K562 (cell line): ENCODE data around the gene SEMA6B. TPM values are rescaled to one million over a fixed set of nuclear protein-coding genes. Genes with fewer than 3 reads are reported as not detected.
A peak's percentile ranks its signal among the peaks of the same experiment; 100 is the strongest.

ENCODE experiments used
- ADNP ChIP-seq: fragments of 200-800 bp; sonication (Bioruptor generic); IDR thresholded peaks from 2 replicates; pipeline ENCODE4 v1.6.1; 2016; ENCODE audit warnings: missing genetic modification characterization, missing compliant biosample characterization
- E2F3 ChIP-seq: fragments of 250-450 bp; sonication (Bioruptor Pico); IDR thresholded peaks from 2 replicates; pipeline ENCODE4 v1.4.0; 2020; ENCODE audit warnings: mild to moderate bottlenecking
- PRMT5 ChIP-seq: sonication (generic); formaldehyde crosslinking; IDR thresholded peaks from 2 replicates; pipeline ENCODE4 v1.5.0; 2020; ENCODE audit warnings: missing genetic modification reagents
- SMAD4 ChIP-seq: fragments of 250-450 bp; sonication (Bioruptor Pico); conservative IDR thresholded peaks from 2 replicates; pipeline ENCODE4 v1.8.0; 2021; ENCODE audit warnings: inconsistent platforms, mild to moderate bottlenecking, moderate library complexity
- SOX6 ChIP-seq: fragments of 450-650 bp; IDR thresholded peaks from 2 replicates; pipeline ENCODE4 v1.6.1; 2014; ENCODE audit warnings: mild to moderate bottlenecking
- TAL1 ChIP-seq: fragments of 450-650 bp; IDR thresholded peaks from 2 replicates; pipeline ENCODE4 v1.6.1; 2016; ENCODE audit warnings: mild to moderate bottlenecking
- polyA plus RNA-seq, 8 experiments: library from polyadenylated mRNA; depleted of rRNA in 4 of 8; stranded (reverse) in 5 of 8; unstranded in 3 of 8; fragments of >200 nt; fragmentation: Nextera tagmentation in 2 of 8; fragmentation: Illumina TruSeq in 1 of 8; extraction: Ambion mirVana in 2 of 8; extraction: Trizol in 1 of 8; gene quantifications; 2 replicates each; pipeline versions ENCODE4 v1.2.1 to v1.2.3, GENCODE V29; 2011 to 2014; ENCODE audit warnings: inconsistent platforms in 1 of 8, missing spikeins in 1 of 8
- total RNA-seq, 7 experiments: library from RNA; depleted of rRNA in 6 of 7; stranded (reverse); fragments of >200 nt in 6 of 7; fragmentation: Illumina TruSeq in 2 of 7; extraction: Trizol in 2 of 7; gene quantifications; 2 replicates each; pipeline versions ENCODE4 v1.2.1 to v1.2.3, GENCODE V29; 2011 to 2021; ENCODE audit warnings: low replicate concordance in 1 of 7
- TF ChIP-seq, protein P1 (sequence below): sonication (generic); formaldehyde crosslinking; IDR thresholded peaks from 2 replicates; pipeline ENCODE4 v1.8.1; 2023; ENCODE audit warnings: mild to moderate bottlenecking, missing genetic modification reagents
- TF ChIP-seq, protein P2 (sequence below): fragments of 250-450 bp; sonication (Bioruptor Pico); IDR thresholded peaks from 2 replicates; pipeline ENCODE4 v1.4.0; 2020; ENCODE audit warnings: borderline replicate concordance
- TF ChIP-seq, protein P3 (sequence below): fragments of 450-650 bp; IDR thresholded peaks from 2 replicates; pipeline ENCODE4 v1.7.0; 2016; ENCODE audit warnings: borderline replicate concordance
- TF ChIP-seq, protein P4 (sequence below): fragments of 250-450 bp; sonication (Bioruptor Pico); IDR thresholded peaks from 2 replicates; pipeline ENCODE4 v1.4.0; 2020
- TF ChIP-seq, protein P5 (sequence below): IDR thresholded peaks from 3 replicates; pipeline ENCODE4 v1.6.1; 2011; ENCODE audit warnings: borderline replicate concordance, mild to moderate bottlenecking, moderate library complexity; ENCODE audit not compliant: insufficient read length; ENCODE audit errors: extremely low read depth
- TF ChIP-seq, protein P6 (sequence below): fragments of 450-650 bp; formaldehyde crosslinking; IDR thresholded peaks from 2 replicates; pipeline ENCODE4 v1.4.0; 2022; ENCODE audit warnings: mild to moderate bottlenecking, moderate library complexity

The SEMA6B gene
- total and polyA plus RNA-seq, 9 of the 15 experiments (the other 6 are each of a cell fraction or from before 2014, with no cell fraction given) = 0.65 to 4.6 (median 2.5) TPM; not detected in 2

DNA sequence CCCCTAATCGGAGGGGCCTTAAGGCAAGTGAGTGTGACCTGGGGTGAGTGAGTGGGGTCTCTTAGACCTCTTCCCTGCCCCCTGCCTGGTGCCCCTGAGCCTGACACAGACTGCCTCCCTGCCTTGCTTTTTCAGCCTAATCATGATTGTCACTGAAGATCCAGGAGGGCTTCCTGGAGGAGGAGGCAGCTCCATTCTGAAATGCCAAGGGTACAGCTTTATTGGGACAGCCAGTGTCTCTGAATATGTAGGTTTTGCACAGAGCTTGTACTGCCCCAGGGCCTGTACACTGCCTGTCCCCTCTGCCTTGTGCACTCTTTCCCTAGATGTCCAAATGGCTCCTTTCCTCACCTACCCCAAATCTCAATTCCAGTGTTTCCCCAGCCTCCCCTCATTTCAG lies 26.1 kb upstream of the SEMA6B start (continued):
- TF ChIP-seq, protein P1, sequence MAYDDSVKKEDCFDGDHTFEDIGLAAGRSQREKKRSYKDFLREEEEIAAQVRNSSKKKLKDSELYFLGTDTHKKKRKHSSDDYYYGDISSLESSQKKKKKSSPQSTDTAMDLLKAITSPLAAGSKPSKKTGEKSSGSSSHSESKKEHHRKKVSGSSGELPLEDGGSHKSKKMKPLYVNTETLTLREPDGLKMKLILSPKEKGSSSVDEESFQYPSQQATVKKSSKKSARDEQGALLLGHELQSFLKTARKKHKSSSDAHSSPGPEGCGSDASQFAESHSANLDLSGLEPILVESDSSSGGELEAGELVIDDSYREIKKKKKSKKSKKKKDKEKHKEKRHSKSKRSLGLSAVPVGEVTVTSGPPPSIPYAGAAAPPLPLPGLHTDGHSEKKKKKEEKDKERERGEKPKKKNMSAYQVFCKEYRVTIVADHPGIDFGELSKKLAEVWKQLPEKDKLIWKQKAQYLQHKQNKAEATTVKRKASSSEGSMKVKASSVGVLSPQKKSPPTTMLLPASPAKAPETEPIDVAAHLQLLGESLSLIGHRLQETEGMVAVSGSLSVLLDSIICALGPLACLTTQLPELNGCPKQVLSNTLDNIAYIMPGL (CRISPR knock-in tag) = 0 out of 2 replicates have a peak, but pooled peaks have one; percentile 50
- TF ChIP-seq, protein P2, sequence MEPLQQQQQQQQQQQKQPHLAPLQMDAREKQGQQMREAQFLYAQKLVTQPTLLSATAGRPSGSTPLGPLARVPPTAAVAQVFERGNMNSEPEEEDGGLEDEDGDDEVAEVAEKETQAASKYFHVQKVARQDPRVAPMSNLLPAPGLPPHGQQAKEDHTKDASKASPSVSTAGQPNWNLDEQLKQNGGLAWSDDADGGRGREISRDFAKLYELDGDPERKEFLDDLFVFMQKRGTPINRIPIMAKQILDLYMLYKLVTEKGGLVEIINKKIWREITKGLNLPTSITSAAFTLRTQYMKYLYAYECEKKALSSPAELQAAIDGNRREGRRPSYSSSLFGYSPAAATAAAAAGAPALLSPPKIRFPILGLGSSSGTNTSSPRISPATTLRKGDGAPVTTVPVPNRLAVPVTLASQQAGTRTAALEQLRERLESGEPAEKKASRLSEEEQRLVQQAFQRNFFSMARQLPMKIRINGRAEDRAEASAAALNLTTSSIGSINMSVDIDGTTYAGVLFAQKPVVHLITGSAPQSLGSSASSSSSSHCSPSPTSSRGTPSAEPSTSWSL (CRISPR knock-in tag) = no peak
- TF ChIP-seq, protein P3, sequence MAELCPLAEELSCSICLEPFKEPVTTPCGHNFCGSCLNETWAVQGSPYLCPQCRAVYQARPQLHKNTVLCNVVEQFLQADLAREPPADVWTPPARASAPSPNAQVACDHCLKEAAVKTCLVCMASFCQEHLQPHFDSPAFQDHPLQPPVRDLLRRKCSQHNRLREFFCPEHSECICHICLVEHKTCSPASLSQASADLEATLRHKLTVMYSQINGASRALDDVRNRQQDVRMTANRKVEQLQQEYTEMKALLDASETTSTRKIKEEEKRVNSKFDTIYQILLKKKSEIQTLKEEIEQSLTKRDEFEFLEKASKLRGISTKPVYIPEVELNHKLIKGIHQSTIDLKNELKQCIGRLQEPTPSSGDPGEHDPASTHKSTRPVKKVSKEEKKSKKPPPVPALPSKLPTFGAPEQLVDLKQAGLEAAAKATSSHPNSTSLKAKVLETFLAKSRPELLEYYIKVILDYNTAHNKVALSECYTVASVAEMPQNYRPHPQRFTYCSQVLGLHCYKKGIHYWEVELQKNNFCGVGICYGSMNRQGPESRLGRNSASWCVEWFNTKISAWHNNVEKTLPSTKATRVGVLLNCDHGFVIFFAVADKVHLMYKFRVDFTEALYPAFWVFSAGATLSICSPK = no peak
- TF ChIP-seq E2F3 (CRISPR knock-in tag) (no peak), TAL1 (no peak), SOX6 (no peak), SMAD4 (CRISPR knock-in tag) (no peak), PRMT5 (CRISPR knock-in tag) (no peak), ADNP (tag) (0 out of 2 replicates have a peak, but pooled peaks have one; percentile 72)
- TF ChIP-seq, protein P4, sequence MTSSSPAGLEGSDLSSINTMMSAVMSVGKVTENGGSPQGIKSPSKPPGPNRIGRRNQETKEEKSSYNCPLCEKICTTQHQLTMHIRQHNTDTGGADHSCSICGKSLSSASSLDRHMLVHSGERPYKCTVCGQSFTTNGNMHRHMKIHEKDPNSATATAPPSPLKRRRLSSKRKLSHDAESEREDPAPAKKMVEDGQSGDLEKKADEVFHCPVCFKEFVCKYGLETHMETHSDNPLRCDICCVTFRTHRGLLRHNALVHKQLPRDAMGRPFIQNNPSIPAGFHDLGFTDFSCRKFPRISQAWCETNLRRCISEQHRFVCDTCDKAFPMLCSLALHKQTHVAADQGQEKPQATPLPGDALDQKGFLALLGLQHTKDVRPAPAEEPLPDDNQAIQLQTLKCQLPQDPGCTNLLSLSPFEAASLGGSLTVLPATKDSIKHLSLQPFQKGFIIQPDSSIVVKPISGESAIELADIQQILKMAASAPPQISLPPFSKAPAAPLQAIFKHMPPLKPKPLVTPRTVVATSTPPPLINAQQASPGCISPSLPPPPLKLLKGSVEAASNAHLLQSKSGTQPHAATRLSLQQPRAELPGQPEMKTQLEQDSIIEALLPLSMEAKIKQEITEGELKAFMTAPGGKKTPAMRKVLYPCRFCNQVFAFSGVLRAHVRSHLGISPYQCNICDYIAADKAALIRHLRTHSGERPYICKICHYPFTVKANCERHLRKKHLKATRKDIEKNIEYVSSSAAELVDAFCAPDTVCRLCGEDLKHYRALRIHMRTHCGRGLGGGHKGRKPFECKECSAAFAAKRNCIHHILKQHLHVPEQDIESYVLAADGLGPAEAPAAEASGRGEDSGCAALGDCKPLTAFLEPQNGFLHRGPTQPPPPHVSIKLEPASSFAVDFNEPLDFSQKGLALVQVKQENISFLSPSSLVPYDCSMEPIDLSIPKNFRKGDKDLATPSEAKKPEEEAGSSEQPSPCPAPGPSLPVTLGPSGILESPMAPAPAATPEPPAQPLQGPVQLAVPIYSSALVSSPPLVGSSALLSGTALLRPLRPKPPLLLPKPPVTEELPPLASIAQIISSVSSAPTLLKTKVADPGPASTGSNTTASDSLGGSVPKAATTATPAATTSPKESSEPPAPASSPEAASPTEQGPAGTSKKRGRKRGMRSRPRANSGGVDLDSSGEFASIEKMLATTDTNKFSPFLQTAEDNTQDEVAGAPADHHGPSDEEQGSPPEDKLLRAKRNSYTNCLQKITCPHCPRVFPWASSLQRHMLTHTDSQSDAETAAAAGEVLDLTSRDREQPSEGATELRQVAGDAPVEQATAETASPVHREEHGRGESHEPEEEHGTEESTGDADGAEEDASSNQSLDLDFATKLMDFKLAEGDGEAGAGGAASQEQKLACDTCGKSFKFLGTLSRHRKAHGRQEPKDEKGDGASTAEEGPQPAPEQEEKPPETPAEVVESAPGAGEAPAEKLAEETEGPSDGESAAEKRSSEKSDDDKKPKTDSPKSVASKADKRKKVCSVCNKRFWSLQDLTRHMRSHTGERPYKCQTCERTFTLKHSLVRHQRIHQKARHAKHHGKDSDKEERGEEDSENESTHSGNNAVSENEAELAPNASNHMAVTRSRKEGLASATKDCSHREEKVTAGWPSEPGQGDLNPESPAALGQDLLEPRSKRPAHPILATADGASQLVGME (CRISPR knock-in tag) = no peak
- TF ChIP-seq, protein P5, sequence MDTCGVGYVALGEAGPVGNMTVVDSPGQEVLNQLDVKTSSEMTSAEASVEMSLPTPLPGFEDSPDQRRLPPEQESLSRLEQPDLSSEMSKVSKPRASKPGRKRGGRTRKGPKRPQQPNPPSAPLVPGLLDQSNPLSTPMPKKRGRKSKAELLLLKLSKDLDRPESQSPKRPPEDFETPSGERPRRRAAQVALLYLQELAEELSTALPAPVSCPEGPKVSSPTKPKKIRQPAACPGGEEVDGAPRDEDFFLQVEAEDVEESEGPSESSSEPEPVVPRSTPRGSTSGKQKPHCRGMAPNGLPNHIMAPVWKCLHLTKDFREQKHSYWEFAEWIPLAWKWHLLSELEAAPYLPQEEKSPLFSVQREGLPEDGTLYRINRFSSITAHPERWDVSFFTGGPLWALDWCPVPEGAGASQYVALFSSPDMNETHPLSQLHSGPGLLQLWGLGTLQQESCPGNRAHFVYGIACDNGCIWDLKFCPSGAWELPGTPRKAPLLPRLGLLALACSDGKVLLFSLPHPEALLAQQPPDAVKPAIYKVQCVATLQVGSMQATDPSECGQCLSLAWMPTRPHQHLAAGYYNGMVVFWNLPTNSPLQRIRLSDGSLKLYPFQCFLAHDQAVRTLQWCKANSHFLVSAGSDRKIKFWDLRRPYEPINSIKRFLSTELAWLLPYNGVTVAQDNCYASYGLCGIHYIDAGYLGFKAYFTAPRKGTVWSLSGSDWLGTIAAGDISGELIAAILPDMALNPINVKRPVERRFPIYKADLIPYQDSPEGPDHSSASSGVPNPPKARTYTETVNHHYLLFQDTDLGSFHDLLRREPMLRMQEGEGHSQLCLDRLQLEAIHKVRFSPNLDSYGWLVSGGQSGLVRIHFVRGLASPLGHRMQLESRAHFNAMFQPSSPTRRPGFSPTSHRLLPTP = peak; percentile 77
- TF ChIP-seq, protein P6, sequence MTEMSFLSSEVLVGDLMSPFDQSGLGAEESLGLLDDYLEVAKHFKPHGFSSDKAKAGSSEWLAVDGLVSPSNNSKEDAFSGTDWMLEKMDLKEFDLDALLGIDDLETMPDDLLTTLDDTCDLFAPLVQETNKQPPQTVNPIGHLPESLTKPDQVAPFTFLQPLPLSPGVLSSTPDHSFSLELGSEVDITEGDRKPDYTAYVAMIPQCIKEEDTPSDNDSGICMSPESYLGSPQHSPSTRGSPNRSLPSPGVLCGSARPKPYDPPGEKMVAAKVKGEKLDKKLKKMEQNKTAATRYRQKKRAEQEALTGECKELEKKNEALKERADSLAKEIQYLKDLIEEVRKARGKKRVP (CRISPR knock-in tag) = no peak
